Activated CD4-positive, CD25-positive, alpha-beta regulatory T cell treated with anti-CD3 and anti-CD28 coated beads, Interleukin-2, amount 50 U/mL, for 24 hours (primary cell): Measurements from ENCODE around the gene ROPN1.

Source experiments
- ATAC-seq, 2 donors: fragments of 150-1000 bp; cut with Tn5 transposase; one replicate each; pipeline ENCODE4 v1.10.0; 2021; ENCODE audit warnings: mild to moderate bottlenecking in 1 of 2, moderate library complexity in 1 of 2

ROPN1 gene

GRCh38 chr3:123941542-123941941 lies 50.4 kb downstream of the ROPN1 start:
- ATAC-seq, result no peak

DNA sequence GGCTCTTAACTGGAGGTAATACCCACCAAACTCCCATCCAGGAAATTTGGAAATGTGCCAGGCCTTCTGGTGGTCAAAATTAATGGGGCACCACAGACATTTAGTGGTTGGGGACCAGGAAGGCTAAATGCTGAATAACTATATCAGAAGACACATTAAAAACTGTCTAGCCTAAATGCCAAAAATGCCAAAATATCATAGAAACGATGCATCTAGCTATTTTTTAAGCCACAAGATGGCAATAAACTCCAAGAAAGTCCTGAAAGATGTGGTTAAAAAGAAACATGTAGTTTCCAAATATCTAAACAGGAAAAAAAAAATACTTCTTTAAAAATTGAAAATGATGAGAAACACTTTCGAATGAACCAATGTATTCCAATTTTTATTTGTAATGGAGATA lies 50.8 kb downstream of the ROPN1 start:
- ATAC-seq, result no peak

GRCh38 chr3:123939706-123940105 lies 52.2 kb downstream of the ROPN1 start:
- ATAC-seq, result no peak

GRCh38 chr3:123936400-123936799 lies 55.5 kb downstream of the ROPN1 start:
- no peak for ATAC-seq

DNA sequence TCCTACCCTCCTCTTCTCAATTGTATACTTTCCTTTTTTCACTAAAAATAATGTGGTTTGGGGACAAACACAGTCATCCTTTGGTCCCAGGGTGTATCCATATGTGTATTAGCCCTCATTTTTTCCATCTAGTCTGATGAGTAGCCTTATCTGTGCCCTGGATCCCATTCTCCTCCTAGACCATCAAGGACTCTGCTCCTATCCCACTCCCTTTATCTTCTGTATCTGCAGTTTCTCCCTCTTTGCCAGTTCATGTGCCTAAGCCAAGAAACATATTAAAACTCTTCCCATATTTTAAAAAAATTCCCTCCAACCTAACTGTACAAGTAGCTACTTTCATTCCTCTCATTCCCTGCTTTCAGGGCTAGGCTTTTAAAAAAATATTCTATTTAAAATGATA lies 56.1 kb downstream of the ROPN1 start:
- ATAC-seq, result no peak

- no peak for ATAC-seq
Measured at GRCh38 chr3:123934250-123934649, 57.7 kb downstream of the ROPN1 start.

GRCh38 chr3:123930445-123930844 lies 61.5 kb downstream of the ROPN1 start:
- no peak for ATAC-seq

DNA sequence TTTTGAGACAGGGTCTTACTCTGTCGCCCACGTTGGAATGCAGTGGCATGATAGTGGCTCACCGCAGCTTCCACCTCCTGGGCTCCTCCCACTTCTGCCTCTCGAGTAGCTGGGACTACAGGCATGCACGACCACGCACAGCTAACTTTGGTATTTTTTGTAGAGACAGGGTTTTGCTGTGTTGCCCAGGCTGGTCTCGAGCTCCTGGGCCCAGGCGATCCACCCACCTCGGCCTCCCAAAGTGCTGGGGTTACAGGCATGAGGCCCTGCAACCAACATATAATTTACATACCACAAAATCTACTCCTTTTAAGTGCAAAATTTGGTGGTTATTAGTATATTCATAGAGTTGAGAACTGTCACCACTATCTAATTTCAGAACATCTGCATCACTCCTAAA lies 62.6 kb downstream of the ROPN1 start:
- no peak for ATAC-seq

- no peak for ATAC-seq
Measured at GRCh38 chr3:123926396-123926795, 65.5 kb downstream of the ROPN1 start.

DNA sequence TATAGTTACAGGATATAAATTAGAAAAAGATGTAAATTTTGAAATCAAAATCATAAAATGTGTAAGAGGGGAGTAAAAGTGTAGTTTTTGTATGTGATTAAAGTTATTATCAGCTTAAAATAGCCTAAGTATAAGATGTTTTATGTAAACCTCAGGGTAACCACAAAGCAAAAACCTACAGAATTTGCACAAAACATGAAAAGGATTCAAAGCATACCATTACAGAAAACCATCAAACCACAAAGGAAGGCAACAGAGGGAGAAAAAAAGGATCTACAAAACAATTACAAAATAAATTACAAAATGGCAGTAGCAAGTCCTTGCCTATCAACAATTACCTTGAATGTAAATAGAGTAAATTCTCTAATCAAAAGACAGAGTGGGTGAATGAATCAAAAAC lies 71.1 kb downstream of the ROPN1 start:
- ATAC-seq, result no peak

GRCh38 chr3:123920383-123920782 lies 71.5 kb downstream of the ROPN1 start:
- no peak for ATAC-seq

DNA sequence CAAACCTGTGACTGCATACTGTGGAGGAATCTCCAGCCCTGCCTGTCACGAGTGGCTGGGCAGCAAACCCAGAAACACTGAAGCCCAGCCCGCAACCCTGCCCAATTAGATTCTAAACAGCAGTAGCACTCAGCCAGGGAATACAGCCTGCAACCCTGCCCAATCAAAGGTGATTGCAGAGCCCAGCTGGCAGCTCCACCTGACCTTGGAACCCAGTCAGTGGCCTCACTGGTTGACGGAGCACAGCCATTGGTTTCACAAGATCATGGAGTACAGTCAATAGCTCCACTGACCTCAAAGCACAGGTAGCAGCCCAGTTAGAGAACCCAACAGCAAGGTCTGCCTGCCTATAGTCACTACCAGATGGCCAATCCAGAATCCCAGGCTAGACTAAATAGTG lies 72.6 kb downstream of the ROPN1 start:
- ATAC-seq, result no peak
